Endothelial cell (in vitro differentiated cells): ENCODE data around the gene CCDC47. TPM values are rescaled to one million over a fixed set of nuclear protein-coding genes. Genes with fewer than 3 reads are reported as not detected.
A peak's percentile ranks its signal among the peaks of the same experiment; 100 is the strongest.

Source experiments
- DNase-seq: peaks from one replicate; pipeline ENCODE4 v3.0.0; 2021; ENCODE audit warnings: low spot score
- H3K27ac Mint-ChIP-seq: one replicate; pipeline ENCODE4 v1.8.0; 2021; ENCODE audit warnings: mixed read lengths, inconsistent platforms; ENCODE audit not compliant: unreplicated experiment
- H3K27me3 Mint-ChIP-seq: one replicate; pipeline ENCODE4 v1.8.0; 2021; ENCODE audit warnings: mild to moderate bottlenecking, moderate library complexity, mixed read lengths, inconsistent platforms; ENCODE audit not compliant: unreplicated experiment
- H3K36me3 Mint-ChIP-seq: one replicate; pipeline ENCODE4 v1.8.0; 2021; ENCODE audit warnings: mild to moderate bottlenecking, low read depth, mixed read lengths, inconsistent platforms; ENCODE audit not compliant: unreplicated experiment
- H3K4me1 Mint-ChIP-seq: one replicate; pipeline ENCODE4 v1.8.0; 2021; ENCODE audit warnings: mild to moderate bottlenecking, mixed read lengths, inconsistent platforms; ENCODE audit not compliant: unreplicated experiment
- H3K4me3 Mint-ChIP-seq: one replicate; pipeline ENCODE4 v1.8.0; 2021; ENCODE audit warnings: mild to moderate bottlenecking, mixed read lengths, inconsistent platforms; ENCODE audit not compliant: unreplicated experiment
- H3K9me3 Mint-ChIP-seq: one replicate; pipeline ENCODE4 v1.8.0; 2021; ENCODE audit warnings: mixed read lengths, inconsistent platforms; ENCODE audit not compliant: unreplicated experiment
- total RNA-seq: library from RNA; stranded (reverse); fragmentation: NEBNext Ultra II Directional; extraction: Animal tissue kit (Norgen Biotek cat#: 25700); gene quantifications from one replicate; pipeline ENCODE4 v1.2.1, GENCODE V29; 2021; ENCODE audit not compliant: unreplicated experiment
- TF ChIP-seq, protein P1 (sequence below): fragments of 200-600 bp; sonication (generic); IDR thresholded peaks from one replicate; pipeline ENCODE4 v1.5.0; 2021; ENCODE audit warnings: antibody characterized with exemption; ENCODE audit not compliant: unreplicated experiment

The CCDC47 gene
- total RNA-seq, 1 donor from 2014 or later: 58.0 TPM

DNA sequence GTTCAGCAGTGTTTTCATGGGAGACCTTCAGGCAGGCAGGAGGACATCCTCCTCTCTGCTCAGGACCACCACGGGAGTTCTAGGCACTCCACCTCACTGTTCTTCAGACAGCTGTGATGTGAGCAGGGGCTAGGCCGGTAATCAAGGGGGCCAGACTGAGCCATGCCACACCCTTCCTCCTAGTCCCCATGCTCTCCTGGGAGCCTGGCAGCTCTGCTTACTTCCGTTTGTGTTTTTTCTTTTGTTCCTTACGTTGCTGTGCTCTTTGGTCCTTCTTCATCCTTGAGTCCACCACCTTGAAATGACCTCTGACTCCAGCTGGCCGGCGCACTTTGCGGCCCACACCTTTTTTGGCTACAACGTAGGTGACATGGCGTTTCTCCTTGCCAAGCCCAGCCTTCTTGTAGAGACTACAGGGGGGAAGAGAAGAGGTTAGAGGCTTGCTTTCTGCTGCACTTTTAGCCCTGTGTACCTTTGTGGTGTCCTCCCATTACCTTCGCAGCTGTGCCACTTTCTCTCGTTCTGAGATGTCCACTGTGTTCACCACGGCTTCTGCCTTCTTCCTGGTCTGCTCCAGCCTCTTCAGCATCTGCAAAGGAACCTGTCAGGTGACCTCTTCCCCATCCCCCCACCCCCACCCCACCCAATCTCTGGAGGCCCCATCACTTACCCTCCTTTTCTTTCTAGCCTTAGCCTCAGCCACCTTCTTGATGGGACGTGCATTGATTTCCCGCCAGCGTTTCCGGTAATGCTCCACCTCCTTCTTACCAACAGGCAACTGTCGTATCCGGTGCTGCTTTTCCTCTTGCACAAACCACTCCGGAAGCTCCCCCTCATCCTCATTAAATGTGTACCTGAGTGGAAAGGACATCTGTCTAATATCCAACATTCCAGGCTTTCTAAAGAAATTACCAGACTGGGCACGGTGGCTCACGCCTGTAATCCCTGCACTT, 46.5 kb upstream of the CCDC47 start:
- Mint-ChIP-seq H3K9me3 (no peaks in the 10 kb centered on the region), H3K36me3 (peaks cover 67% of the 10 kb centered on the region), H3K27me3 (peaks cover 18% of the 10 kb centered on the region), H3K27ac (no peak overlapping the region), H3K4me1 (peaks cover 2% of the 10 kb centered on the region), H3K4me3 (peak overlapping the region; percentile 15)
- DNase-seq: no peak
- TF ChIP-seq, protein P1, sequence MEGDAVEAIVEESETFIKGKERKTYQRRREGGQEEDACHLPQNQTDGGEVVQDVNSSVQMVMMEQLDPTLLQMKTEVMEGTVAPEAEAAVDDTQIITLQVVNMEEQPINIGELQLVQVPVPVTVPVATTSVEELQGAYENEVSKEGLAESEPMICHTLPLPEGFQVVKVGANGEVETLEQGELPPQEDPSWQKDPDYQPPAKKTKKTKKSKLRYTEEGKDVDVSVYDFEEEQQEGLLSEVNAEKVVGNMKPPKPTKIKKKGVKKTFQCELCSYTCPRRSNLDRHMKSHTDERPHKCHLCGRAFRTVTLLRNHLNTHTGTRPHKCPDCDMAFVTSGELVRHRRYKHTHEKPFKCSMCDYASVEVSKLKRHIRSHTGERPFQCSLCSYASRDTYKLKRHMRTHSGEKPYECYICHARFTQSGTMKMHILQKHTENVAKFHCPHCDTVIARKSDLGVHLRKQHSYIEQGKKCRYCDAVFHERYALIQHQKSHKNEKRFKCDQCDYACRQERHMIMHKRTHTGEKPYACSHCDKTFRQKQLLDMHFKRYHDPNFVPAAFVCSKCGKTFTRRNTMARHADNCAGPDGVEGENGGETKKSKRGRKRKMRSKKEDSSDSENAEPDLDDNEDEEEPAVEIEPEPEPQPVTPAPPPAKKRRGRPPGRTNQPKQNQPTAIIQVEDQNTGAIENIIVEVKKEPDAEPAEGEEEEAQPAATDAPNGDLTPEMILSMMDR: no peak

DNA sequence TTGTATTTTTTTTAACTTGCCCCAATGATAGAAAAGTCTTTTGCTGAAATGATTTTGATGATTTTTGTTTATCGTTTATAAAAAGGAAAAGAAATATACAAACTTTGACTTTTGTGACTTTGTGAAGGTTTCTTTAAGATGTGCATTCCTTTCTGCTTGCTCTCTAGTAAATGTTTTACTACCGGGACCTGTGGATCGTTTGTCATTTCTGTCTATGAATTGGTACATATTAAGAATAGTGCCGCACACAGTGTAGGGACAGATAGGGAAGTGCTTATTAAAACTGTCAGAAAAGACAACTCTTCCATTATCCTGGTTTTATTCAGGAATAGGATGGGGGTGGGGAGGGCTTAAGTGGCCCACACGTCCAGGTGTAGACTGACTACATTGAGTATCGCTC, 45.7 kb upstream of the CCDC47 start:
- Mint-ChIP-seq H3K27me3 (peaks cover 13% of the 10 kb centered on the region), H3K36me3 (peaks cover 60% of the 10 kb centered on the region), H3K4me3 (peak overlapping the region; percentile 14), H3K4me1 (peaks cover 2% of the 10 kb centered on the region), H3K9me3 (no peaks in the 10 kb centered on the region), H3K27ac (no peak overlapping the region)
- no peak for DNase-seq
- TF ChIP-seq, protein P1: no peak

DNA sequence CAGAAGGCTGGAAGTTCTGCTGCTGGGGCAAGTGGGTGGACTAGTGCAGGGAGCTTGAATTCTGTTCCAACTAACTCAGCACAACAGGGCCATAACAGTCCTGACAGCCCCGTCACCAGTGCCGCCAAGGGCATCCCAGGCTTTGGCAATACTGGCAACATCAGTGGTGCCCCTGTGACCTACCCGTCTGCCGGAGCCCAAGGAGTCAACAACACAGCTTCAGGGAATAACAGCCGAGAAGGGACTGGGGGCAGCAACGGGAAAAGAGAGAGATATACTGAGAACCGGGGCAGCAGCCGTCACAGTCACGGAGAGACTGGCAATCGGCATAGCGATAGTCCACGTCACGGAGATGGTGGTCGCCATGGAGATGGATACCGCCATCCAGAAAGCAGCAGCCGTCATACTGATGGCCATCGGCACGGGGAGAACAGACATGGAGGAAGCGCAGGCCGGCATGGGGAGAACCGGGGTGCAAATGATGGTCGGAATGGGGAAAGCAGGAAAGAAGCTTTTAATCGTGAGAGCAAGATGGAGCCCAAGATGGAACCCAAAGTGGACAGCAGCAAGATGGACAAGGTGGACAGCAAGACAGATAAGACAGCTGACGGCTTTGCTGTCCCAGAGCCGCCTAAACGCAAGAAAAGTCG, 44.5 kb upstream of the CCDC47 start:
- DNase-seq: no peak
- TF ChIP-seq, protein P1: no peak
- peak overlapping the region; percentile 18 for H3K27ac Mint-ChIP-seq
- peak overlapping the region; percentile 31 for H3K4me3 Mint-ChIP-seq
- peaks cover 2% of the 10 kb centered on the region for H3K4me1 Mint-ChIP-seq
- H3K9me3 Mint-ChIP-seq: no peaks in the 10 kb centered on the region
- H3K36me3 Mint-ChIP-seq: peaks cover 57% of the 10 kb centered on the region
- peaks cover 7% of the 10 kb centered on the region for H3K27me3 Mint-ChIP-seq

DNA sequence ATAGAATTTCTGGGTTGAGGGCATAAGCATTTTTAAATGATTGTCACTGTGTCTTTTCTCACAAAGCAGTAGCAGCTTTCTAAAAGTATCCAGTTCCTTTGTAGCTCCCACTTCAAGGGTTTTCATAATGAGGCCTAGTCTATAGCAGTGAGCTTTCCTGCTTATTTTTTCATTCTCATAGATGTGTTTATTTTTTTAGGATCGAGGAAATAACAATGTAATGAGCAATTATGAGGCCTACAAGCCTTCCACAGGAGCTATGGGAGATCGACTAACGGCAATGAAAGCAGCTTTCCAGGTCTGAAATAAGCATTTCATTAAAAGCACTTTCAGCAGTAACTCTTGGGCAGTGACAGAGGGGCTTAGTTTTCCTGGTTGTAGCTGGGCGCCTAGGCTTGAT, 43.3 kb upstream of the CCDC47 start:
- Mint-ChIP-seq H3K27ac (no peak overlapping the region), H3K27me3 (peaks cover 5% of the 10 kb centered on the region), H3K4me3 (no peak overlapping the region), H3K4me1 (no peaks in the 10 kb centered on the region), H3K36me3 (peaks cover 50% of the 10 kb centered on the region), H3K9me3 (no peaks in the 10 kb centered on the region)
- TF ChIP-seq, protein P1: no peak
- no peak for DNase-seq

DNA sequence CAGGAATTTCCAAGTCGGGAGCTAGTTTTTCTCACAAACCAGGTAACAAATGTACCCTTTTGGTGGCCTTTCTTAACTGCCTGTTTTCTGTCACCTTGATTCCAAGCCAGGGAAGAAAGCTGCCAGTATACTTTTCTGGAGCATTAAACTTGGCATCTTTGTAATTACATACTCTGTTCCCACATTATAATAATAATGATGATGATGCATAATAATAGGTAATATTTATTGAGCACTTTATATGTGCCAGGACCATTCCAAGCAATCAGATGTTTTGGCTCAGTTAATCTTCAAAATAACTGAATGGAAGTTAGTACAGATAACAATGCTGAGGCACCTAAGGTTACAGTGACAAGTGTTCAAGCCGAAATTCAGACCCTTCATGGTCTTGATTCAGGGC, 42.7 kb upstream of the CCDC47 start:
- H3K4me1 Mint-ChIP-seq: no peaks in the 10 kb centered on the region
- H3K27ac Mint-ChIP-seq: no peak overlapping the region
- DNase-seq: no peak
- no peak overlapping the region for H3K4me3 Mint-ChIP-seq
- H3K9me3 Mint-ChIP-seq: no peaks in the 10 kb centered on the region
- TF ChIP-seq, protein P1: no peak
- H3K36me3 Mint-ChIP-seq: peaks cover 50% of the 10 kb centered on the region
- peaks cover 5% of the 10 kb centered on the region for H3K27me3 Mint-ChIP-seq
